Brain microvascular endothelial cell (primary cell): Measurements from ENCODE around the gene PIP5KL1.

ENCODE experiments used
- DNase-seq: peaks from one replicate; pipeline ENCODE4 v3.0.0-alpha.2; 2020
- H3K27ac ChIP-seq: fragments of 250-450 bp; sonication (Bioruptor Pico); 2 replicates; pipeline ENCODE4 v1.5.1; 2020; ENCODE audit warnings: mild to moderate bottlenecking, moderate library complexity
- H3K27me3 ChIP-seq: fragments of 250-450 bp; sonication (Bioruptor Pico); replicated peaks from 2 replicates; pipeline ENCODE4 v1.5.1; 2020; ENCODE audit warnings: mild to moderate bottlenecking
- H3K36me3 ChIP-seq: fragments of 250-450 bp; sonication (Bioruptor Pico); replicated peaks from 2 replicates; pipeline ENCODE4 v1.5.1; 2020; ENCODE audit warnings: mild to moderate bottlenecking
- H3K4me3 ChIP-seq: 2 replicates; pipeline ENCODE4 v1.5.1; 2011; ENCODE audit warnings: low read depth, mild to moderate bottlenecking, control low read depth, low read length, moderate library complexity
- in situ Hi-C: cut with HindIII; loops from 2 replicates; pipeline ENCODE4 v1.10.0; 2017; ENCODE audit warnings: low sequenced_read_pairs, low pct_ligation_motif_present
- TF ChIP-seq, protein P1 (sequence below): IDR thresholded peaks from 2 replicates; pipeline ENCODE4 v1.5.1; 2011; ENCODE audit warnings: low read depth, mild to moderate bottlenecking, moderate library complexity, low read length, control low read depth, inconsistent platforms; ENCODE audit errors: missing control alignments

PIP5KL1 gene

DNA sequence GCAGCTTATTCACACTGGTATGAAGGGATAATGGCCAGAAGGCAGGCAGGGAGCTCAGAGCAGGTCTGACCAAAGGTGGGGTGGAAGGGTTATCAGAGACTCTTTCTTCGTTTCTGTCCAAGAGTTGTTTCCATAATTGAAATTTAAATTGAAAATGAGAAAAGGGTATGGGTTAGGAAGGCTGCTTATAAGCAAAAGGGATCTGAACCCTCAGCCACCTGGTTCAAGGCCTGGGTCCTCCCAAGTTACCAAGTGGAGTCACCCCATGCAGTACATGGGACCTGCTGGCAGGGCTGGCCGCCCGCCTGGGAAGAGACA lies 32.4 kb upstream of the PIP5KL1 start:
- no peaks in the 10 kb centered on the region for H3K36me3 ChIP-seq
- DNase-seq = no peak
- no peaks in the 10 kb centered on the region for H3K27me3 ChIP-seq
- TF ChIP-seq, protein P1, sequence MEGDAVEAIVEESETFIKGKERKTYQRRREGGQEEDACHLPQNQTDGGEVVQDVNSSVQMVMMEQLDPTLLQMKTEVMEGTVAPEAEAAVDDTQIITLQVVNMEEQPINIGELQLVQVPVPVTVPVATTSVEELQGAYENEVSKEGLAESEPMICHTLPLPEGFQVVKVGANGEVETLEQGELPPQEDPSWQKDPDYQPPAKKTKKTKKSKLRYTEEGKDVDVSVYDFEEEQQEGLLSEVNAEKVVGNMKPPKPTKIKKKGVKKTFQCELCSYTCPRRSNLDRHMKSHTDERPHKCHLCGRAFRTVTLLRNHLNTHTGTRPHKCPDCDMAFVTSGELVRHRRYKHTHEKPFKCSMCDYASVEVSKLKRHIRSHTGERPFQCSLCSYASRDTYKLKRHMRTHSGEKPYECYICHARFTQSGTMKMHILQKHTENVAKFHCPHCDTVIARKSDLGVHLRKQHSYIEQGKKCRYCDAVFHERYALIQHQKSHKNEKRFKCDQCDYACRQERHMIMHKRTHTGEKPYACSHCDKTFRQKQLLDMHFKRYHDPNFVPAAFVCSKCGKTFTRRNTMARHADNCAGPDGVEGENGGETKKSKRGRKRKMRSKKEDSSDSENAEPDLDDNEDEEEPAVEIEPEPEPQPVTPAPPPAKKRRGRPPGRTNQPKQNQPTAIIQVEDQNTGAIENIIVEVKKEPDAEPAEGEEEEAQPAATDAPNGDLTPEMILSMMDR = no peak
- in situ Hi-C loops = no loop called here
- H3K4me3 ChIP-seq = no peak overlapping the region
- no peak overlapping the region for H3K27ac ChIP-seq

DNA sequence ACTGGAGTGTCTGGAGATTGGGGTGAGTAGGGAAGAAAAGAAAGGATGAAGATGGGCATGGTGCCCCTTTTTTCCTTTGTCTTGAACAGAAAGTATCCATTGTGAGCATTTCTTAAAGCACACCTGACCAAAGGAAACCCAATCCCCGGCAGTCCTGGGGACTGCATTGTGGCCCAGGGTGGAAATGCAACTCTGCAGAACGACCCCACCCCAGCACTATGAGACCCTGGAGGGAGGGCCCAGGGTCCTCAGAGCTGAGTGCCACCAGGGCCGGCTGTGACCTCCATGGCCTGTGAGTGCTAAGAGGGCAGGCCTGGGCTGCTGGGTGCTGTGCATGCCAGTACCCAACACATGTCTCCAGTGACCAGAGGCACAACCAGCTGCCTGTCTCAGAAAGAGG lies 31.7 kb upstream of the PIP5KL1 start:
- no peak overlapping the region for H3K27ac ChIP-seq
- TF ChIP-seq, protein P1 = no peak

DNA sequence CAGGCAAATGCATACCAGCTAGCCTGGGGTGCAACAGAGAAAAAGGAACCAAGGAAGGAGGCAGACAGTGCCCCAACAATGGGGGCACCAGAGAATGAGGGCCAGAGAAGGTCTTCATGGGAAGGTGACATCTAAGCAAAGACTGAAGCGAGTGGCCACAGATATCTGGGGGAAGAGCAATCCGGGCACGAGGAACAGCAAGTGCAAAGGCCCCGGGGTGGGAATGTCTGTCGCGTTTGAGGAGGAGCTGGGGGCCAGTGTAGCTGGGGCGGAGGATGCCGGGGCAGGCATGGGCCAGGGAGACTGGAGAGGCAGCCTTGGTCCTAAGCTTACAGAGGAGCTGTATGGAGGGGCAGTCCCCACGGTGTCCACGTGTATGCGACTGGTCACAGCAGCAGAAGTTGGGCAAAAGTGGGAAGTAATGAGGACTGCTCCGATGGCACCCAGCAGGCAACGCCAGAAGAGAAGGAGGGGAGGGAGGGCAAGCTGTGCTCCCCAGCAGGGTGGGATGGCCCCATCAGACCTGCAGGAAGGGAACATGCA lies 31.1 kb upstream of the PIP5KL1 start:
- TF ChIP-seq, protein P1 = no peak
- DNase-seq = no peak
- in situ Hi-C loops = no loop called here
- Histone ChIP-seq H3K27ac (no peak overlapping the region), H3K4me3 (no peak overlapping the region), H3K27me3 (no peaks in the 10 kb centered on the region), H3K36me3 (no peaks in the 10 kb centered on the region)

More for the DNA sequence above, 31.7 kb upstream of the PIP5KL1 start:
- Histone ChIP-seq H3K4me3 (no peak overlapping the region), H3K36me3 (no peaks in the 10 kb centered on the region), H3K27me3 (no peaks in the 10 kb centered on the region)
- in situ Hi-C loops = no loop called here
- no peak for DNase-seq

DNA sequence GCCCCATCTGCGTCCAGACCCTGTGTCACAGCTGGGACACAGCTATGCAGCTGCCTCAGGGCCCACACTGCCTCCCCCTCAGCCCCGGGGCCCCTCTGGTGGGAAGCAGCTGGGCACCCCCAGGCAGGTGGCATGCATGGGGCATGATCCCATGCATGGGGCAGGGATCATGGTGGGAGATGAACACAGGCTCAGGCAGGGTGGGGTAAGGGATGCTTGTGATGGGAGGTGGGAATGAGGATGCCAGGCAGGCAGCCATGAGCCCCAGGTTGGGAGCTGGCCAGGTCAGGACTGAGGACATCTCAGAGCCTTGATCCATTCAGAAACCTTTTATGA lies 30.5 kb upstream of the PIP5KL1 start:
- H3K4me3 ChIP-seq = no peak overlapping the region
- H3K36me3 ChIP-seq = no peaks in the 10 kb centered on the region
- no peak for DNase-seq
- in situ Hi-C loops = no loop called here
- TF ChIP-seq, protein P1 = no peak
- H3K27ac ChIP-seq = no peak overlapping the region
- H3K27me3 ChIP-seq = no peaks in the 10 kb centered on the region

DNA sequence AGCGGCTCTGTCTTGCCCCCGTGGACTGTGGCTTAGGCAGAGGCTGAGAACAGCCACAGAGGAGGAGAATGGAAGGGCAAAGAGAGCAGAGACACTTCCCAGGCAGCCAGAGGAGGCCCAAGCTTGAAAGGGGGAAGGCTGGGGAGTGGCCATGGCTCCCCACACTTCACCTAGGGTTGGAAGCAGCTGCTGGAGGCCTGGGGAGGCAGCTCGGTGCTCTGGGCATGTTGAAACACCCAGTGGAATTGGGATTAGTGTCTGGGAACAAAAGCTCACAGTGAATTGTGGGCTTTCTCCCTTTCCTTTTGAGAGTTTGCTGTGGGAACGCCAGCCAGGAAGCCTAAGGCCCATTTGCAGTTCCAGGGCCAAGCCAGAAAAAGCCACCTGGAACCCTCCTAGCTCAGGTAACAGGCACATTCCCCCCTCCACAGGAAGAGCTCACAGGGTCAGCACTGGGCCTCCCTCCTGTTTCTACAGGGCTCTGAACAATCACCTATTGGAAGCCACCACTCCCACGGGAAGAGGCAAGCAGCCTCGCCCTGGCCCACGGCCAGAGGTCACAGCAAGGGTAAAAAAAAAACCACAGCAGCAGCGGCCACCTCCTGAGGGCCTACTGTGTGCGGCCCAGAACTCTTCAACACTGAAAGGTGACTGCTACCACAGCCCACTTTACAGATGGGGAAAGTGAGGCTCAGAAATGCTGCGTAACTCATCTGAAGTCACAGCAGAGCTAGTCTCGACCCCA lies 30.0 kb upstream of the PIP5KL1 start:
- Histone ChIP-seq H3K4me3 (no peak overlapping the region), H3K27me3 (no peaks in the 10 kb centered on the region), H3K36me3 (no peaks in the 10 kb centered on the region), H3K27ac (no peak overlapping the region)
- TF ChIP-seq, protein P1 = no peak
- in situ Hi-C loops = no loop called here
- DNase-seq = no peak
